ENCODE data around the gene PSME1. TPM values are rescaled to one million over a fixed set of nuclear protein-coding genes. Genes with fewer than 3 reads are reported as not detected.
A peak's percentile ranks its signal among the peaks of the same experiment; 100 is the strongest.

PSME1 gene
- total and polyA plus RNA-seq, 4 experiments from 2014 or later, result 257 to 1,008 (median 624) TPM

DNA sequence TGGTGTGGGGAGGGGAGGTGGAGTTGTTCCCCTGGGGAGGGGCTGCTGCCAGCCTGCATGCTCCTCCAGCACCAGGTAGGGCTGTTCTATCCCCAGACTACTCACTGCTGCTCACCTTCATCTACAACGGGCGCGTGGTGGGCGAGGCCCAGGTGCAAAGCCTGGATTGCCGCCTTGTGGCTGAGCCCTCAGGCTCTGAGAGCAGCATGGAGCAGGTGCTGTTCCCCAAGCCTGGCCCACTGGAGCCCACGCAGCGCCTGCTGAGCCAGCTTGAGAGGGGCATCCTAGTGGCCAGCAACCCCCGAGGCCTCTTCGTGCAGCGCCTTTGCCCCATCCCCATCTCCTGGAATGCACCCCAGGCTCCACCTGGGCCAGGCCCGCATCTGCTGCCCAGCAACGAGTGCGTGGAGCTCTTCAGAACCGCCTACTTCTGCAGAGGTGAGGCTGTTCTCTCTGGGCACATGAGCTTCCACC lies 28.6 kb downstream of the PSME1 start:
- H3K4me1 Mint-ChIP-seq, result peaks cover 39 to 74% (median 57%) of the 10 kb centered on the region in 4 donors
- peak overlapping the region in 4 of 7 donors; percentile 42 to 97 (median 72) for H3K27ac Mint-ChIP-seq
- Histone ChIP-seq H3K27me3 (ENCODE audit: insufficient read depth, low read length) (no peaks in the 10 kb centered on the region), H3K36me3 (ENCODE audit: insufficient read depth, low read length) (peaks cover 58% of the 10 kb centered on the region), H3K27ac (ENCODE audit: low read depth, low read length) (no peak overlapping the region), H3K4me3 (ENCODE audit: low read length in 2 of 2) (no peak overlapping the region), H3K9me3 (ENCODE audit: control insufficient read depth in 1 of 2, low read length in 2 of 2) (no peaks in the 10 kb centered on the region), H3K4me1 (ENCODE audit: insufficient read depth, low read length) (peaks cover 53% of the 10 kb centered on the region)
- H3K9me3 Mint-ChIP-seq, result no peaks in the 10 kb centered on the region
- no peaks in the 10 kb centered on the region for H3K27me3 Mint-ChIP-seq
- ChIA-PET POLR2A (ENCODE audit: partially characterized antibody) (interaction anchor here (1.2 to 6.8 kb wide), 7 partner anchors 10 to 50 kb away, joined by 3 to 75 read pairs (median 5); partner anchors contain the start of genes DCAF11, IPO4, NRL and PSME2), CTCF (ENCODE audit: partially characterized antibody) (interaction anchor here (1.0 to 1.7 kb wide), 3 partner anchors 9 to 56 kb away, joined by 4 to 5 read pairs (median 4); no protein-coding TSS in a partner anchor)
- intact Hi-C loops (cut with micrococcal nuclease), result no loop called here
- DNase-seq, result no peak
- H3K36me3 Mint-ChIP-seq, result peaks cover 61 to 81% of the 10 kb centered on the region in 2 donors
- peak overlapping the region in 3 of 8 donors; percentile 51 to 73 (median 65) for H3K4me3 Mint-ChIP-seq

- no peak overlapping the region for H3K4me3 Mint-ChIP-seq
- H3K4me3 ChIP-seq (ENCODE audit: low read length in 2 of 2), result no peak overlapping the region
- intact Hi-C loops (cut with micrococcal nuclease), result no loop called here
- H3K27ac Mint-ChIP-seq, result peak overlapping the region in 3 of 7 donors; percentile 4 to 97 (median 51)
- no peaks in the 10 kb centered on the region for H3K9me3 ChIP-seq (ENCODE audit: control insufficient read depth in 1 of 2, low read length in 2 of 2)
- H3K4me1 ChIP-seq (ENCODE audit: insufficient read depth, low read length), result peaks cover 51% of the 10 kb centered on the region
- H3K27me3 ChIP-seq (ENCODE audit: insufficient read depth, low read length), result no peaks in the 10 kb centered on the region
- peaks cover 58 to 76% of the 10 kb centered on the region in 2 donors for H3K36me3 Mint-ChIP-seq
- H3K36me3 ChIP-seq (ENCODE audit: insufficient read depth, low read length), result peaks cover 50% of the 10 kb centered on the region
- no peak for DNase-seq
- POLR2A ChIA-PET (ENCODE audit: partially characterized antibody), result interaction anchor here (0.6 to 6.8 kb wide), 4 partner anchors 21 to 51 kb away, joined by 3 to 75 read pairs (median 4); partner anchors contain the start of genes IPO4 and TSSK4
- H3K27me3 Mint-ChIP-seq, result no peaks in the 10 kb centered on the region
- peaks cover 37 to 70% (median 53%) of the 10 kb centered on the region in 4 donors for H3K4me1 Mint-ChIP-seq
- CTCF ChIA-PET (ENCODE audit: partially characterized antibody), result interaction anchor here (1.0 to 1.7 kb wide), 3 partner anchors 10 to 57 kb away, joined by 4 to 5 read pairs (median 4); no protein-coding TSS in a partner anchor
- no peaks in the 10 kb centered on the region for H3K9me3 Mint-ChIP-seq
- no peak overlapping the region for H3K27ac ChIP-seq (ENCODE audit: low read depth, low read length)
Observed at GRCh38 chr14:24165785-24166184, 29.8 kb downstream of the PSME1 start.

- H3K4me3 ChIP-seq (ENCODE audit: low read length in 2 of 2), result no peak overlapping the region
- peaks cover 52% of the 10 kb centered on the region for H3K4me1 ChIP-seq (ENCODE audit: insufficient read depth, low read length)
- Mint-ChIP-seq H3K27ac (peak overlapping the region in 3 of 7 donors; percentile 24 to 50 (median 38)), H3K9me3 (no peaks in the 10 kb centered on the region), H3K27me3 (no peaks in the 10 kb centered on the region), H3K4me1 (peaks cover 30 to 68% (median 48%) of the 10 kb centered on the region in 4 donors), H3K36me3 (peaks cover 48 to 64% of the 10 kb centered on the region in 2 donors), H3K4me3 (no peak overlapping the region)
- intact Hi-C loops (cut with micrococcal nuclease), result no loop called here
- CTCF ChIA-PET (ENCODE audit: partially characterized antibody), result no interaction called here
- H3K36me3 ChIP-seq (ENCODE audit: insufficient read depth, low read length), result peaks cover 50% of the 10 kb centered on the region
- no peak for DNase-seq
- POLR2A ChIA-PET (ENCODE audit: partially characterized antibody), result interaction anchor here (1.1 kb wide), 1 partner anchor 11 kb away, joined by 3 read pairs; no protein-coding TSS in a partner anchor
- no peaks in the 10 kb centered on the region for H3K9me3 ChIP-seq (ENCODE audit: control insufficient read depth in 1 of 2, low read length in 2 of 2)
- H3K27me3 ChIP-seq (ENCODE audit: insufficient read depth, low read length), result no peaks in the 10 kb centered on the region
- no peak overlapping the region for H3K27ac ChIP-seq (ENCODE audit: low read depth, low read length)
Observed at GRCh38 chr14:24167469-24168114, 31.6 kb downstream of the PSME1 start.

GRCh38 chr14:24171422-24172260 lies 35.6 kb downstream of the PSME1 start, which contains the start of gene REC8:
TSS of gene REC8 (plus strand) at chr14:24172080. CDS start at chr14:24172553, 473 bp downstream.
- ChIA-PET CTCF (ENCODE audit: partially characterized antibody) (interaction anchor here (0.7 to 5.3 kb wide), 2 partner anchors 7 to 10 kb away, joined by 4 to 31 read pairs; partner anchors contain the start of gene IRF9), POLR2A (ENCODE audit: partially characterized antibody) (interaction anchor here (0.6 to 2.3 kb wide), 9 partner anchors 10 to 112 kb away, joined by 3 to 23 read pairs (median 3); partner anchors contain the start of genes CHMP4A, DCAF11, IRF9 and NRL)
- H3K4me3 Mint-ChIP-seq, result peak within 1 kb of the TSS; percentile 82 to 91 (median 87)
- H3K27ac ChIP-seq (ENCODE audit: low read depth, low read length), result peak within 1 kb of the TSS; percentile 42
- no peaks in the 10 kb centered on the region for H3K27me3 ChIP-seq (ENCODE audit: insufficient read depth, low read length)
- no peaks in the 10 kb centered on the region for H3K27me3 Mint-ChIP-seq
- peak within 1 kb of the TSS in 1 of 2 donors; percentile 26 for H3K4me3 ChIP-seq (ENCODE audit: low read length in 2 of 2)
- H3K36me3 Mint-ChIP-seq, result peaks cover 16 to 54% of the 10 kb centered on the region in 2 donors
- no peaks in the 10 kb centered on the region for H3K9me3 Mint-ChIP-seq
- DNase-seq, result peak; percentile 66 to 84 (median 73)
- peak within 1 kb of the TSS; percentile 63 to 88 (median 85) for H3K27ac Mint-ChIP-seq
- H3K9me3 ChIP-seq (ENCODE audit: control insufficient read depth in 1 of 2, low read length in 2 of 2), result no peaks in the 10 kb centered on the region
- peaks cover 20 to 56% (median 35%) of the 10 kb centered on the region in 4 donors for H3K4me1 Mint-ChIP-seq
- intact Hi-C loops (cut with micrococcal nuclease), result loop anchor here (1.0 kb wide), 2 partner anchors 10 to 17 kb away; partner anchors contain the start of genes IPO4 and IRF9
- peaks cover 12% of the 10 kb centered on the region for H3K36me3 ChIP-seq (ENCODE audit: insufficient read depth, low read length)
- peaks cover 22% of the 10 kb centered on the region for H3K4me1 ChIP-seq (ENCODE audit: insufficient read depth, low read length)

- H3K27ac ChIP-seq (ENCODE audit: low read depth, low read length), result peak overlapping the region; percentile 42
- Mint-ChIP-seq H3K27me3 (no peaks in the 10 kb centered on the region), H3K9me3 (no peaks in the 10 kb centered on the region), H3K4me1 (peaks cover 18 to 54% (median 34%) of the 10 kb centered on the region in 4 donors), H3K36me3 (peaks cover 11 to 54% of the 10 kb centered on the region in 2 donors), H3K27ac (peak overlapping the region in 5 of 7 donors; percentile 42 to 88 (median 63)), H3K4me3 (peak overlapping the region; percentile 48 to 91 (median 84))
- POLR2A ChIA-PET (ENCODE audit: partially characterized antibody), result interaction anchor here (0.6 to 2.3 kb wide), 4 partner anchors 15 to 41 kb away, joined by 3 to 14 read pairs (median 5); partner anchors contain the start of genes CHMP4A, RNF31 and TM9SF1
- CTCF ChIA-PET (ENCODE audit: partially characterized antibody), result interaction anchor here (5.3 kb wide), 1 partner anchor 11 kb away, joined by 31 read pairs; the partner anchor contains the start of gene IRF9
- H3K4me3 ChIP-seq (ENCODE audit: low read length in 2 of 2), result no peak overlapping the region
- peaks cover 11% of the 10 kb centered on the region for H3K36me3 ChIP-seq (ENCODE audit: insufficient read depth, low read length)
- H3K9me3 ChIP-seq (ENCODE audit: control insufficient read depth in 1 of 2, low read length in 2 of 2), result no peaks in the 10 kb centered on the region
- no peak for DNase-seq
- peaks cover 21% of the 10 kb centered on the region for H3K4me1 ChIP-seq (ENCODE audit: insufficient read depth, low read length)
- intact Hi-C loops (cut with micrococcal nuclease), result no loop called here
- no peaks in the 10 kb centered on the region for H3K27me3 ChIP-seq (ENCODE audit: insufficient read depth, low read length)
Observed at GRCh38 chr14:24172261-24172860, 36.4 kb downstream of the PSME1 start.

GRCh38 chr14:24172871-24173281 lies 36.9 kb downstream of the PSME1 start:
- peaks cover 7 to 54% of the 10 kb centered on the region in 2 donors for H3K36me3 Mint-ChIP-seq

More at GRCh38 chr14:24172871-24173281, 36.9 kb downstream of the PSME1 start:
- Histone ChIP-seq H3K9me3 (ENCODE audit: control insufficient read depth in 1 of 2, low read length in 2 of 2) (no peaks in the 10 kb centered on the region), H3K4me3 (ENCODE audit: low read length in 2 of 2) (no peak overlapping the region), H3K27ac (ENCODE audit: low read depth, low read length) (no peak overlapping the region), H3K27me3 (ENCODE audit: insufficient read depth, low read length) (no peaks in the 10 kb centered on the region), H3K4me1 (ENCODE audit: insufficient read depth, low read length) (peaks cover 18% of the 10 kb centered on the region), H3K36me3 (ENCODE audit: insufficient read depth, low read length) (peaks cover 11% of the 10 kb centered on the region)
- CTCF ChIA-PET (ENCODE audit: partially characterized antibody), result interaction anchor here (5.3 kb wide), 1 partner anchor 12 kb away, joined by 31 read pairs; the partner anchor contains the start of gene IRF9
- Mint-ChIP-seq H3K27me3 (no peaks in the 10 kb centered on the region), H3K4me3 (peak overlapping the region in 3 of 8 donors; percentile 10 to 36 (median 26)), H3K9me3 (no peaks in the 10 kb centered on the region), H3K27ac (peak overlapping the region; percentile 29 to 77 (median 54)), H3K4me1 (peaks cover 18 to 50% (median 30%) of the 10 kb centered on the region in 4 donors)
- no peak for DNase-seq
- intact Hi-C loops (cut with micrococcal nuclease), result no loop called here
- POLR2A ChIA-PET (ENCODE audit: partially characterized antibody), result interaction anchor here (0.8 to 2.3 kb wide), 3 partner anchors 11 to 41 kb away, joined by 3 to 14 read pairs (median 5); partner anchors contain the start of genes CHMP4A and TM9SF1
